HG02938 (cell line): Measurements from ENCODE around the gene CFB.
A peak's percentile ranks its signal among the peaks of the same experiment; 100 is the strongest.
"Not testable (repeated sequence)": the region's sequence is repeated elsewhere in the genome, so short reads cannot be mapped to it uniquely, and the experiment has no call there.

ENCODE experiments used
- ATAC-seq: cut with Tn5 transposase; IDR thresholded peaks from one replicate; pipeline ENCODE4 v1.9.1; 2021; ENCODE audit warnings: mild to moderate bottlenecking, moderate library complexity; ENCODE audit not compliant: unreplicated experiment

The CFB gene

GRCh38 chr6:31969712-31970603 lies 24.1 kb downstream of the CFB start:
- no peak for ATAC-seq

DNA sequence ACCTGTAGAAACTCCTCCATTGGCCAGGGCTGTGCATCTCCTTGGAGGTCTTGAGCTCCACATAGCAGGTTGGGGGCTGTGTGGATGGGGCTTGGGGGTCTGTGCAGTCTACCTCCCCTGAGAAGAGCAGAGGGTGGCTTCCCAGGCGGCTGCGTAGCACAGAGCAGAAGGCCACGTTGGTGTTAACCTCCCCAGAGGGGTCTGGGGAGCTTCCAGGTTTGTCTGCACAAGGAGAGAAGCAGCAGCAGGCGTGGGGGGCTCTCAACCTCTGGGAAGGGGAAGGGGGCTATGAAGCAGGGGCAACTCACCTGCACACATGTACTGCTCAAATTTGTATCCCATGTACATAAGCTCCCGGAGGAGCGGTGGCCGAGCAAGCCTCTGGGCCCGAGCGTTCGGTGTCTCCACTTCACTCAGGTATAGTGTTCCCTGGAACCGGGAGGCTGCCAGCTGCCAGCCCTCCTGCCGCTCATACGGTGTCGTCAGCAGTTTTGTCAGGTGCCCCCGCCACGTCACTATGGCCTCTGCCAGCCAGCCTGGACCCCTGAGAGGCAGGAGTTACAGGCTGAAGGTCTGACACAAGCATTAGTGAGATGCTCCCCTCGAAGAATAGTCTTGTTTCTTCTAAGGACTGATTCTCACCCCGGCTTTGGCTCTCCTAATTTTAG lies 24.8 kb downstream of the CFB start:
- ATAC-seq = no peak

- no peak for ATAC-seq
Measured at GRCh38 chr6:31971279-31971992, 25.5 kb downstream of the CFB start.

- peak; percentile 85 for ATAC-seq
Measured at GRCh38 chr6:31971993-31972708, 26.3 kb downstream of the CFB start, which contains the start of gene DXO. Gene DXO (minus strand): TSS chr6:31972138. CDS start chr6:31971675, 463 bp downstream.

- ATAC-seq = no peak
Measured at GRCh38 chr6:31972709-31973350, 26.9 kb downstream of the CFB start.

DNA sequence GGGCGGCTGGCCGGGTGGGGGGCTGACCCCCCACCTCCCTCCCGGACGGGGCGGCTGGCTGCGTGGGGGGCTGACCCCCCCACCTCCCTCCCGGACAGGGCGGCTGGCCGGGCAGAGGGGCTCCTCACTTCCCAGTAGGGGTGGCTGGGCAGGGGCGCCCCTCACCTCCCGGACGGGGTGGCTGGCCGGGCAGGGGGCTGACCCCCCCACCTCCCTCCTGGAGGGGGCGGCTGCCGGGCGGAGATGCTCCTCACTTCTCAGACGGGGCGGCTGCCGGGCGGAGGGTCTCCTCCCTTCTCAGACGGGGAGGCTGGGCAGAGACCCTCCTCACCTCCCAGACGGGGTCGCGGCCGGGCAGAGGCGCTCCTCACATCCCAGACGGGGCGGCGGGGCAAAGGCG lies 30.2 kb downstream of the CFB start:
- not testable (repeated sequence) for ATAC-seq

- ATAC-seq = no peak
Measured at GRCh38 chr6:31977816-31978431, 32.0 kb downstream of the CFB start.

DNA sequence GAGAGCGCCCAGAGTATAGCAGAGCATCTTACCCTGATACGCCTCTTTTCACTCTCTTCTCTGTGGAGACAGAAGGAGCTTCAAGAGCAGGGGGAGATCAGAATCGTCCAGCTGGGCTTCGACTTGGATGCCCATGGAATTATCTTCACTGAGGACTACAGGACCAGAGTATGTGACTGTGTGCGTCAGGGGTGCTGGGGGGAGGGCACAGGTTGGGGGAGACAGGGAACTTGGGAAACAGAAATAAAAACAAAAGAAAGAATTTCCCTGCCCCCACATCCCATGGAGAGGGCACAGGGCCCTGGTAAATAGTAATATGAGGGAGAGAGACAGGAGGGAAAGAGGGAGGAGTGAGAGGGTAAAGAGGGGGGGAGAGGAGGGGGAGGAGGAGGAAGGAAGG lies 32.9 kb downstream of the CFB start:
- ATAC-seq = no peak

DNA sequence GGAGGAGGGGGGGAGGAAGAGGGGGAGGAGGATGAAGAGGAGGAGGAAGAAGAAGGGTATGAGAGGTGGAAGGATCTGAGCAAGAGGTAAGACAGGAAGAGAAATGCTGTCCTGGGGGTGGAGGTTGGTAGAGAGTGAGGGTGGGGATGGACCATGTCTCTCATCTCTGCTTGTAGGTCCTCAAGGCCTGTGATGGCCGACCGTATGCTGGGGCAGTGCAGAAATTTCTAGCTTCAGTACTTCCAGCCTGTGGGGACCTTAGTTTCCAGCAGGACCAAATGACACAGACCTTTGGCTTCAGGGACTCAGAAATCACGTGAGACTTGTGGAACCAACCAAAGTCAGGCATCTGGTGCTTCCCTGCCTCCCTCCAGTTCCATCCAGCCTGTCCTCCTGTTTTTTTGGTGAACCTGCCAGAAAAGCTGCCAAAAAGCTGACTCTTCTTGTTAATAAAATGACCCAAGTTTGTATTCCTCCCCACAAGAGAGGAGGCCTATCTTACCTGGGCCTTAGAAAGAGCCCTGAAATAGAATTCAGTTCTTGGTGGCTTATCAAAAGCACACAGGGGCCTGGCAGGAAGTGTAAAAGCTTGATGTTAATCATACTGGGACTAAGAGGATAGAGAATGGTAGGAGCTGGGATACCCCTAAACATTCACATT lies 33.5 kb downstream of the CFB start:
- no peak for ATAC-seq

GRCh38 chr6:31980195-31980876 lies 34.4 kb downstream of the CFB start:
- ATAC-seq = not testable (repeated sequence)

DNA sequence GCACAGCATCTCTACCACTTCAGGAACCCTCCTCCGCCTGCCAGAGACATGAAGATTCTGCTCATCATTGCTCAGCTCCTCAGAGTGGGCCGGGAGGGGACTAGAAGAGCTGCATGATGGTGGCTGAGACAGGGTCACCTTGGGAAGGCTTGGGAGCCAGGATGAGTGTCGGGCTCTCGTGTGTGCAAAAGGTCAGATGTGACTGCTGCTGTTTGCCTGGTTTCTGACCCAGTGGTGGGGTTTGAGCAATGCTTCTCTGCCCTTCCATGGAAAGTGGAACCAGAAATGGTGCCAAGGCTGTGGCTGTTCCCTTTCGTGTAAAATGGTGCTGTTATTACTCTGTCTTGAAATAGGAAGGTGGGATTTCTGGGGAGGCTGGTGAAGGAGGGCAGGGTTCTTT lies 35.1 kb downstream of the CFB start:
- not testable (repeated sequence) for ATAC-seq

DNA sequence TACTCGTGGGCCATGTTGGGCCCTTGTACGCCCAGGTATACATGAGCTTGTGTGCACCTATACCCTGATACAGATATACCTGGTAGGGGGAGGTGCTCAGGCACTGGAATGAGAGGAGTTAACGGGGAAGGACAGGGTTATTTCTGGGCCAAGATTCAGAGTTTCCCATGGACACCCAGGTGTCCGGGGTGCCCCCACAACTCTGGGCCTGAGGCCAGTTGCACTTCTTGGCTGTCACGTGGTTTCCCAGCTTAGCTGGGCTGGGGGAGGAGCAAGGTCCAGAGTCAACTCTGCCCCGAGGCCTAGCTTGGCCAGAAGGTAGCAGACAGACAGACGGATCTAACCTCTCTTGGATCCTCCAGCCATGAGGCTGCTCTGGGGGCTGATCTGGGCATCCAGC lies 35.8 kb downstream of the CFB start, which contains the start of gene C4A:
Gene C4A (plus strand): TSS at position 314 of the 400 bp plus-strand sequence. CDS start 51 bp downstream, at position 365.
- not testable (repeated sequence) for ATAC-seq

GRCh38 chr6:31989363-31989762 lies 43.5 kb downstream of the CFB start:
- not testable (repeated sequence) for ATAC-seq

DNA sequence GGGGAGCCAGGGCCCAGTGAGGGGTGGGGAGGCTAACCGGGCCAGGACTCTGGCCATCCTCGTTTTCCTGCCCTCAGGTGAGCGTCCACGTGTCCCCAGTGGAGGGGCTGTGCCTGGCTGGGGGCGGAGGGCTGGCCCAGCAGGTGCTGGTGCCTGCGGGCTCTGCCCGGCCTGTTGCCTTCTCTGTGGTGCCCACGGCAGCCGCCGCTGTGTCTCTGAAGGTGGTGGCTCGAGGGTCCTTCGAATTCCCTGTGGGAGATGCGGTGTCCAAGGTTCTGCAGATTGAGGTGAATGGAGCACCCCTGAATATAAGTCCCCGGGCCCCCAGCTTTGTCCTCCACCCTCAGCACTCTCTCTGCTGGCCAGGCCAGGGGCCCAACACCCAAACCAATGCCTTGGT lies 48.5 kb downstream of the CFB start:
- ATAC-seq = not testable (repeated sequence)

GRCh38 chr6:31996385-31996784 lies 50.5 kb downstream of the CFB start:
- not testable (repeated sequence) for ATAC-seq
